Measurements from ENCODE around the gene FAM53A.

- TF ChIP-seq CTCF (conservative IDR thresholded peaks at IDR 0.05 in 1 of 2, IDR thresholded peaks at IDR 0.05 in 1 of 2; ENCODE audit: low read depth in 1 of 2, low read length in 2 of 2) (no peak), EZH2 (IDR thresholded peaks at IDR 0.05; ENCODE audit: low read length, missing control alignments) (no peak)
Observed at GRCh38 chr4:1658581-1658980, 25.5 kb downstream of the FAM53A start.

Data from fibroblast of lung (primary cell).